SW 1271 (cell line): ENCODE results near the gene SLC2A8.

Experiments
- DNase-seq, 2 experiments: peaks; one replicate each; lab custom pipeline; 2025; lab: John Stamatoyannopoulos, UW

The SLC2A8 gene

DNA sequence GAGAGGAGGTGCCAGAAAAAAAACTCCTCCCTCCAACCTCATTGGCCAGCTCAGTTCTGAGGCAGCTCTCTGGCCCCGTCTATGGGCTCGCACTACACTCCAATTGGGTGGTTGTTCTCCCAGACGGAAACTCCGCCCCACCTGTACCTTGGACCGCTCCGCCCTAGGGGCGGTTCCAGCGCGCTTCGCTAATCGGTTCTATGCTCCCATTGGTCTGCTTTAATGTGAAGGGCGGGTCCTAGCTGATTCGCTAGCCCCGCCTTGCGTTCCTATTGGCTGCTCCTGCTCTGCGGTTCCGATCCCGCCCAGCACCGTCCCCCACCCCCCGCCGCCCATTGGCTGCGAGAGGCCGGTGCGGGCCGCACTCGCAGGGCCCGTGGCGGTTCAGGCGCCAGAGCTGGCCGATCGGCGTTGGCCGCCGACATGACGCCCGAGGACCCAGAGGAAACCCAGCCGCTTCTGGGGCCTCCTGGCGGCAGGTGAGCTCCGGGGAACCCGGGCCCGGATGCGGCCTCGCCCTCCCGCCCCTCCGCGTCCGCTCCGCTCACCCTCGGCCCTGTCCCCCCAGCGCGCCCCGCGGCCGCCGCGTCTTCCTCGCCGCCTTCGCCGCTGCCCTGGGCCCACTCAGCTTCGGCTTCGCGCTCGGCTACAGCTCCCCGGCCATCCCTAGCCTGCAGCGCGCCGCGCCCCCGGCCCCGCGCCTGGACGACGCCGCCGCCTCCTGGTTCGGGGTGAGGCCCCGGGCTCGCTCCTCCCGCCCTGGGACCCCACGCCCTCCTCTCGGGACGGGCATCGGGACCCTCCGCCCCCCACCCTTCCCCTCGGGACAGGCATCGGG is at the start of gene SLC2A8:
SLC2A8 (plus strand) TSS at position 362 of the 838 bp plus-strand sequence; CDS start at position 424, 62 bp downstream.
- DNase-seq = peak; percentile 98 to 100

- peak in 1 of 2 experiments; percentile 38 for DNase-seq
Measured at GRCh38 chr9:127347831-127348776, 48.9 kb upstream of the SLC2A8 start.

- no peak for DNase-seq
Measured at GRCh38 chr9:127349483-127350113, 47.4 kb upstream of the SLC2A8 start.

DNA sequence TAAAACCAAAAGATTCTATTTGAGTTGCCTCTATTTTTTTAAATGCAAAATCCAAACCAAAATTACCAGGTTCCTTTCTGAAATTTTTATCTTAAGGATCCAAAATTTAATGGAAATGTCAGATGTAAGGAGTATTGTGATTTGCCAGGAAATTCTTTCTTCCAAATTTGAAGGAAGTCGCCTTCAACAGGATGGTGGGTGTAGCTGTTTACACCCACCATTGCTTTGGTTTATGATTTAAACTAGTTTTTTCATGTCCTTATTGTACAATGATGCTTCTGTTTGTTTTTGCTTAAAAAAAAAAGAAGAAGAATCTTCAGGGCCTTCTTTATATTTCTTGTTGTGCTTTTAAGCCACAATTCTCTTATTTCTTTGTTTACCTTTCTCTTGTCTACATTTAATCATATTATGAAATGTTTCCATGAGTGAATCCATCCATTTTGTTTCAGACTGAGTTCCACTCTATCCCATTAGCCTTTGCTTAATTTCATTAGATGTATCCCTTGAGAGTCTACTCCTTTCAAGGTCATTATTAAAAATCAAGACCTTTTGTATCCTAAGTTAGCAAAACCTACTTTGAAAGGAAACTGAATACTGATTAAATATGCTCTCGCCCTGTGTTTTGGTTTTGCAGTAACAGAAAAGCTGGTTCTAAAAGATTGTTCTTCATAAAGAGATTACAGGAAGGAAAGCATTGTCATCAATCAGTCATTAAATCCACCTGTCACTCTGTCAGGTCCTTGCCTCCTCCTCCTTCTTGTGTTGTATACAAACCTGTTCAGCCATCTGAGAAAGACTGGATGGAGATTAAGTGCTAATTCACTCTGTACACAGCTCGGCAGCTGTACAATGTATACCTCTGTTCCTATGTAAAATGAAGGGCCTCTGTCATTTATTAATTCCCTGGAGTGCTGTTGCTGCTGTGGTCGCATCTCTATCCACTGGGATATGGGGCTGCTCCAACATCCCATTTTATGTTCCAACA is 45.5 kb upstream of the SLC2A8 start:
- no peak for DNase-seq

DNA sequence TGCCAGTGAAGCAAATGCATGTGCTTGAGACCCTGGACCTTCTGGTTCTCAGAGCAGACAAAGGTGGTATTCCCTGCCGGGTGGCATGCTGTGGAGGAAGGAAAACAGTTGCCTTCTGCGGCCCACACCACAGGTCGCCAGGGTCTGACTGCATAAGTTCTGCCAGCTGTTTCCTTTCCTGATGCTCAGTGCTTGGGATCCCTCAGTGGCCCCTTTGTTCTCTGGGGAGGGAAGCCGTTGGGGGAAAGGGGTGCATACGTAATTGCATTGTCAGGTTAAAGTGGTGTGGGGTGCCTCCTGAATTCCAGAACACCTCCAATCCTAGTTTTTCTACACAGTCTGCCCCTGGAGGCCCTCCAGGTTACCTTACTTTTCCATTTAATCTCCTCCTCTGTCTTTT is 43.1 kb upstream of the SLC2A8 start:
- DNase-seq = no peak

GRCh38 chr9:127356906-127357305 is 40.1 kb upstream of the SLC2A8 start:
- no peak for DNase-seq

DNA sequence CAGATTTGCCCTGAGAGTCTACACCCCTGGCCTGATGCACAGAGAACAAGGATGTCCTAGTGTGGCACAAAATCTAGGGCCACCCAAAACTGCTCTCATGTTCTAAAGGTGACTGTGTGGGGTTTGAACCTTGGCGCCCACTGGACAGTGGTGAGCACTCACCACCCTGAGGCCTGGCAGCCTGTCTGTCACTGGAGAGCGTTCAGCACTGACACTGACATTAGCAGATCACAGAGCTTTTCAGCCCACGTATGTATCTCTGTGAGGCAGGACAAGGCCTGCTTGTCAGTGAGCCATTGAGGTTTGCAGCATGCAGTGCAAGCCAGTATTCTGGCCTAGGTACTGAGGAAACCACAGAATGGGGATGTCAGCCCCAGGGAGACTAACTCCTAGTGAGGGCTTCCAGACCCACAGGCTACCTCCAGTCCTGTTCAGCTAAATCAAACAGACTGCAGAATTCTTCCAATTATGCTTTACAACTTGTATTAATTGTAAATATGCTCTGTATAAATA is 38.9 kb upstream of the SLC2A8 start:
- DNase-seq = no peak

- no peak for DNase-seq
Measured at GRCh38 chr9:127358770-127359169, 38.2 kb upstream of the SLC2A8 start.

- DNase-seq = no peak
Measured at GRCh38 chr9:127360250-127360649, 36.7 kb upstream of the SLC2A8 start.

- DNase-seq = no peak
Measured at GRCh38 chr9:127360829-127361228, 36.1 kb upstream of the SLC2A8 start.

GRCh38 chr9:127361561-127361960 is 35.4 kb upstream of the SLC2A8 start:
- no peak for DNase-seq

DNA sequence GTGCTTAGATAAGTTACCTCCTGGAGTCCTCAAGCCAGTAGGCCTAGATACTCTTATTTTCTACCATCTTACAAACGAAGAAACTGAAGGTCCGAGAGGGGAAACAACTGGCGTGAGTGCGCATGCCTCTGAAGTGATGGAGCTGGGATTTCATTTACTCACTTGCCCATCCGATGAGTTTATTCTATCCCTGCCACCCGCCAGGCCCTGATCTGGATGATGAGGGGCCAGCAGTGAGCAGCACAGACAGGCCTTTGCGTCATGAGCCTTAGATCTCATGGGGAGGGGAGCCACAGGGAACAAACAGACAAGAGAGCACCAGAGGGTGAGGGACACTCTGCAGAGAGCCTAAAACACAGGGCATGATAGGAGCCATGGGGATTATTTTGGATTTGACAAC is 34.1 kb upstream of the SLC2A8 start:
- no peak for DNase-seq

DNA sequence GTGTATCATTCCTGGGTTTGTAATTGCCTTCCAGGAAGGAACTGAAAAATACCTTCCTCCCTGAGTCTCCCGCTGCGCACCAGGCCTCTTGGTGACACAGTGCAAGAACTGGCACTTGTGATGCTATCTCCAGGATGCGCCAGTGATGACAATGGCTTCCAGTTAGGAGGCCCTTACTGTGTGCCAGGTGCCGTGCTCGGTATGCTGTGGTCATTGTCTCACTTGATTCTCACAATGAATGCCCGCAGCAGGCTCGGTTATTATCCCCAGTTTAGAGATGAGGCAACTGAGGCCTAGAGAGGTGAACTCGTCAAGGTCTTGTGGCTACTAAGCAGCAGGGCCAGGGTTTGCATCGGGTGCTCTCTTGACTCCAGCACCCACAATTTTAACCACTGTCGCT is 31.5 kb upstream of the SLC2A8 start:
- no peak for DNase-seq

DNA sequence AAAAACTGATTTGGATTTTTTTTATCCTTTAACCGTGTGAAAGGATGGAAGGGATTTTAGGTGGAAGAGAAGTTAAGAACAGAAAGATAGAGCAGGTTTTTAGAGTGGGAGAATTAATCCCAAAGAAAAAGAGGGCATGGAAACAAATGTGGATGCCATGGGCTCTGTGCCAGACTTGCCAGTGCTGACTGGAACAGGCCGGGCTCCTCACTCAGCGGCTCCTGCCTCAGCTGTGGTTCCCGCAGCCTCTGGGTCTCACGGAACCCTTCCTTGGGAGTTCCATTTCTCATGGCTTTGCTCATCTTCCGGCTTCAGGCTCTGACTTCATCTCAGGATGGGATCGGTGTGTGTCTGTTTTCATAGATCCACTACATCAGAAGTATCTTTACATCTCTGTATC is 30.4 kb upstream of the SLC2A8 start:
- no peak for DNase-seq

- no peak for DNase-seq
Measured at GRCh38 chr9:127368852-127369402, 28.0 kb upstream of the SLC2A8 start.

DNA sequence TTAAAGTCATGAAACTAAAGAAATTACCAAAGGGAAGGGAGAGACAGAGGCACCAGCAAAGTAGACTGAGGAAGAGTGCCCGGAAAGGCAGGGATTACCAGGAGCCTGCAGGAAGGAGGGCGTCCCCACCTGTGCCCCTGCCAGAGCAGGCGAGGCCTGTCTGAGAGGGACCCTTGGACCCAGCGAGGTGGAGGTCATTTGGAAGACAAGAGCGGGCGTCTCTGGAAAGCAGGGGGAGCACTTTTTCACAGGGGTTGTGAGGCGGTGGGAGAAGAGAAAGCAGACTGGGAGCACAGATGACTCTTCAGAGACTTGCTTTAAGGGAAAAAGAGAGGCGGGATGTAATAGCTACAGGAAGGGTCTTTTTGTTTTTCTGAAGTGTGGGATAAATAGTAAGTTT is 27.5 kb upstream of the SLC2A8 start:
- no peak for DNase-seq

DNA sequence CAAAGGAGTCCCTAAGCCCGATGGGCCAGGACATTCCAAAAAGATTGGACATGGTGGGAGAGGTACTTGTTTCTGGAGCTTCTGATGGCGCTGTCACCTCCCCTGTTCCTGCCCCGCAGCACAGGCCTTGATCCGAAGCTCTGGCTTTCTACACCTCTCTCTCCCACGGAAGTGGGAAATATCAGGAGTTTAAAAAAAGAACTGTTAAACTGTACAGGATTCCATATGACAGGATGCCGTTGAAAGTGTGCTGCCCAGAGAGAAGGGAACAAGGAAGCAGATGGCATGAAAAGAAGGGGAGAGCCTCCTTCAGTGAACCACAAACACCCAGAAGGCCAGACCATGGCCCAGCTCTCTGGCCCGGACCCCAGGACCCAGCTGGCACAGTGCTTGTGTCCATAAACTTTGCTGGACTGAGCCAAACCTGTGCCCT is 26.8 kb upstream of the SLC2A8 start:
- DNase-seq = no peak

- DNase-seq = no peak
Measured at GRCh38 chr9:127370672-127371648, 26.0 kb upstream of the SLC2A8 start.

DNA sequence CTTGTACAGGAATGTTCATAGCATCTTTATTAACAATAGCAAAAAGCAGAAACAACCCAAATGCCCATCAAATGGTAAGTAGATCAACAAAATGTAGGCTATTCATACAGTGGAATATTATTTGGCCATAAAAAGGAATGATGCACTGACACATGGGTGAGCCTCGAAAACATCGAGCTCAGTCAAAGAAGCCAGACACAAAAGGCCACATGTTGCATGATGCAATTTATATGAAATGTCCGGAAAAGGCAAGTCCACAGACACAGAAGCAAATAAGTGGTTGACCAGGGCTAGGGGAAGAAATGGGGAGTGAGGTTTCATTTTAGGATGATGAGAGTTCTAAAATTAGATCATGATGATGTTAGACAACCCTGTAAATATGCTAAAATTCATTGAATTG is 16.5 kb upstream of the SLC2A8 start:
- DNase-seq = no peak
